H9 (cell line): ENCODE measurements around the gene MRPL44. TPM values are rescaled to one million over a fixed set of nuclear protein-coding genes. Genes with fewer than 3 reads are reported as not detected.

Experiments
- DNase-seq: peaks from one replicate; pipeline ENCODE4 v3.0.0-alpha.2; 2017
- H2AFZ ChIP-seq: one replicate; pipeline ENCODE4 v1.6.1; 2013; ENCODE audit warnings: mild to moderate bottlenecking, low read length, control low read depth, moderate library complexity
- H2AK5ac ChIP-seq: 2 replicates; pipeline ENCODE4 v1.6.1; 2013; ENCODE audit warnings: low read length, control low read depth, mixed read lengths; ENCODE audit not compliant: insufficient read length
- H2BK120ac ChIP-seq: one replicate; pipeline ENCODE4 v1.6.1; 2013; ENCODE audit warnings: low read depth, mild to moderate bottlenecking, low read length, control low read depth, inconsistent platforms; ENCODE audit not compliant: poor library complexity, severe bottlenecking
- H2BK12ac ChIP-seq: 2 replicates; pipeline ENCODE4 v1.6.1; 2013; ENCODE audit warnings: low read length, control low read depth, mixed read lengths, low read depth; ENCODE audit not compliant: insufficient read length
- H2BK15ac ChIP-seq: 2 replicates; pipeline ENCODE4 v1.6.1; 2013; ENCODE audit warnings: low read depth, low read length, control low read depth
- H2BK20ac ChIP-seq: one replicate; pipeline ENCODE4 v1.6.1; 2013; ENCODE audit warnings: low read depth, mild to moderate bottlenecking, low read length, control low read depth, inconsistent platforms; ENCODE audit not compliant: poor library complexity, severe bottlenecking
- H2BK5ac ChIP-seq: 2 replicates; pipeline ENCODE4 v1.6.1; 2013; ENCODE audit warnings: low read length, control low read depth, mixed read lengths; ENCODE audit not compliant: insufficient read length
- H3K14ac ChIP-seq: 2 replicates; pipeline ENCODE4 v1.6.1; 2013; ENCODE audit warnings: low read length, control low read depth; ENCODE audit not compliant: insufficient read depth
- H3K18ac ChIP-seq: 2 replicates; pipeline ENCODE4 v1.6.1; 2013; ENCODE audit warnings: low read depth, mild to moderate bottlenecking, mixed read lengths, low read length, control low read depth; ENCODE audit not compliant: insufficient read length
- H3K23ac ChIP-seq: 2 replicates; pipeline ENCODE4 v1.6.1; 2013; ENCODE audit warnings: low read length, control low read depth, mixed read lengths, low read depth; ENCODE audit not compliant: insufficient read length
- H3K23me2 ChIP-seq: 2 replicates; pipeline ENCODE4 v1.6.1; 2013; ENCODE audit warnings: low read depth, mild to moderate bottlenecking, mixed read lengths, low read length, control low read depth; ENCODE audit not compliant: insufficient read length, poor library complexity, severe bottlenecking
- H3K27ac ChIP-seq: 2 replicates; pipeline ENCODE4 v1.5.1; 2013; ENCODE audit warnings: low read length, control low read depth, mixed read lengths, low read depth; ENCODE audit not compliant: insufficient read length
- H3K27me3 ChIP-seq: 2 replicates; pipeline ENCODE4 v1.6.1; 2013; ENCODE audit warnings: low read length, control low read depth, inconsistent platforms; ENCODE audit not compliant: insufficient read depth
- H3K4ac ChIP-seq: 2 replicates; pipeline ENCODE4 v1.6.1; 2013; ENCODE audit warnings: low read depth, mild to moderate bottlenecking, control low read depth, inconsistent platforms, low read length, moderate library complexity
- H3K4me1 ChIP-seq: 2 replicates; pipeline ENCODE4 v1.6.1; 2013; ENCODE audit warnings: low read length, control low read depth, inconsistent platforms; ENCODE audit not compliant: insufficient read depth
- H3K4me2 ChIP-seq: 2 replicates; pipeline ENCODE4 v1.6.1; 2013; ENCODE audit warnings: low read length, control low read depth, mixed read lengths; ENCODE audit not compliant: insufficient read length, insufficient read depth
- H3K56ac ChIP-seq: 2 replicates; pipeline ENCODE4 v1.6.1; 2013; ENCODE audit warnings: low read depth, mild to moderate bottlenecking, mixed read lengths, low read length, control low read depth; ENCODE audit not compliant: insufficient read length
- H3K79me1 ChIP-seq: 2 replicates; pipeline ENCODE4 v1.6.1; 2013; ENCODE audit warnings: low read depth, mild to moderate bottlenecking, moderate library complexity, low read length, control low read depth, inconsistent platforms; ENCODE audit not compliant: insufficient read depth, poor library complexity, severe bottlenecking
- H3K79me2 ChIP-seq: 2 replicates; pipeline ENCODE4 v1.6.1; 2013; ENCODE audit warnings: low read length, control low read depth, inconsistent platforms; ENCODE audit not compliant: insufficient read depth
- H3K9ac ChIP-seq: 2 replicates; pipeline ENCODE4 v1.6.1; 2013; ENCODE audit warnings: low read length, control low read depth, mixed read lengths; ENCODE audit not compliant: insufficient read length; ENCODE audit errors: extremely low read depth
- H3K9me3 ChIP-seq: one replicate; pipeline ENCODE4 v1.6.1; 2013; ENCODE audit warnings: low read depth, low read length, inconsistent platforms; ENCODE audit not compliant: control insufficient read depth
- H3T11ph ChIP-seq: one replicate; pipeline ENCODE4 v1.6.1; 2013; ENCODE audit warnings: mild to moderate bottlenecking, low read length, control low read depth, inconsistent platforms
- H4K20me1 ChIP-seq: one replicate; pipeline ENCODE4 v1.6.1; 2013; ENCODE audit not compliant: control insufficient read depth, insufficient read length, insufficient read depth
- H4K5ac ChIP-seq: 2 replicates; pipeline ENCODE4 v1.6.1; 2013; ENCODE audit warnings: low read depth, mild to moderate bottlenecking, mixed read lengths, low read length, control low read depth; ENCODE audit not compliant: insufficient read length
- H4K8ac ChIP-seq: replicated peaks from 2 replicates; pipeline ENCODE4 v1.6.1; 2013; ENCODE audit warnings: low read length, control low read depth, mixed read lengths, low read depth; ENCODE audit not compliant: insufficient read length
- H4K91ac ChIP-seq: 2 replicates; pipeline ENCODE4 v1.6.1; 2013; ENCODE audit warnings: low read depth, mild to moderate bottlenecking, moderate library complexity, mixed read lengths, low read length, control low read depth; ENCODE audit not compliant: insufficient read length
- H3K27ac Mint-ChIP-seq, 3 experiments: 2 replicates in 2 of 3; 3 replicates in 1 of 3; pipeline ENCODE4 v1.8.0; 2020 to 2021; ENCODE audit warnings: mixed read lengths in 3 of 3, mild to moderate bottlenecking in 1 of 3, moderate library complexity in 1 of 3
- H3K27me3 Mint-ChIP-seq: 2 replicates; pipeline ENCODE4 v1.8.0; 2021; ENCODE audit warnings: low read depth, mild to moderate bottlenecking, moderate library complexity, mixed read lengths
- H3K36me3 Mint-ChIP-seq, 3 experiments: 2 replicates in 2 of 3; 3 replicates in 1 of 3; pipeline ENCODE4 v1.8.0; 2020 to 2021; ENCODE audit warnings: low read depth in 3 of 3, mixed read lengths in 3 of 3; ENCODE audit not compliant: insufficient read depth in 1 of 3
- H3K4me1 Mint-ChIP-seq, 2 experiments: 2 replicates each; pipeline ENCODE4 v1.8.0; 2020; ENCODE audit warnings: mixed read lengths in 2 of 2
- H3K4me3 Mint-ChIP-seq, 2 experiments: 2 replicates in 1 of 2; 3 replicates in 1 of 2; pipeline ENCODE4 v1.8.0; 2020 to 2021; ENCODE audit warnings: mild to moderate bottlenecking in 2 of 2, mixed read lengths in 2 of 2, moderate library complexity in 1 of 2
- H3K9me3 Mint-ChIP-seq, 2 experiments: 2 replicates in 1 of 2; 3 replicates in 1 of 2; pipeline ENCODE4 v1.8.0; 2020; ENCODE audit warnings: mild to moderate bottlenecking in 2 of 2, mixed read lengths in 2 of 2, moderate library complexity in 1 of 2
- CTCF ChIP-seq: fragments of 200-600 bp; sonication (generic); conservative IDR thresholded peaks from 3 replicates; pipeline ENCODE4 v1.8.0; 2021; ENCODE audit warnings: antibody characterized with exemption, mild to moderate bottlenecking
- WGBS: extraction: QIAGEN DNeasy Blood & Tissue Kit; methylation state at CpG from one replicate; pipeline ENCODE4 v1.1.7; 2013; ENCODE audit warnings: missing lambda C conversion rate, low lambda C conversion rate, mixed read lengths; ENCODE audit not compliant: insufficient read length; ENCODE audit errors: extremely low coverage; 5-methylcytosine and 5-hydroxymethylcytosine counted together
- total RNA-seq: library from RNA; stranded (reverse); gene quantifications from 2 replicates; pipeline ENCODE4 v1.2.1, GENCODE V29; 2021

Gene MRPL44
- total RNA-seq, 1 experiment from 2014 or later, result 46.1 TPM

- peak overlapping the region in 1 of 3 experiments; percentile 28; a peak in 1 of 7 replicates for H3K27ac Mint-ChIP-seq
- H3K9me3 Mint-ChIP-seq, result no peaks in the 10 kb centered on the region
- H3K4me3 Mint-ChIP-seq, result no peak overlapping the region
- no peak overlapping the region for H3T11ph ChIP-seq
- no peak overlapping the region for H2BK120ac ChIP-seq
- no peaks in the 10 kb centered on the region for H3K9me3 ChIP-seq
- no peak overlapping the region for H2BK12ac ChIP-seq
- no peak for DNase-seq
- H2AFZ ChIP-seq, result no peak overlapping the region
- no peaks in the 10 kb centered on the region for H3K4me1 ChIP-seq
- H4K8ac ChIP-seq, result no peak overlapping the region
- no peak overlapping the region for H3K23ac ChIP-seq
- H2AK5ac ChIP-seq, result no peak overlapping the region
- no peaks in the 10 kb centered on the region for H4K20me1 ChIP-seq
- no peak overlapping the region for H3K14ac ChIP-seq
- H2BK20ac ChIP-seq, result no peak overlapping the region
- H3K27me3 Mint-ChIP-seq, result no peaks in the 10 kb centered on the region; the same call in 1 of the 2 replicates
- no peaks in the 10 kb centered on the region for H3K4me1 Mint-ChIP-seq
- no peak overlapping the region for H2BK5ac ChIP-seq
- no peak overlapping the region for H3K18ac ChIP-seq
- peaks cover 2 to 13% (median 11%) of the 10 kb centered on the region in 3 experiments for H3K36me3 Mint-ChIP-seq
- H3K79me1 ChIP-seq, result no peaks in the 10 kb centered on the region
- no peaks in the 10 kb centered on the region for H3K27me3 ChIP-seq
- no CpG with 5 or more reads among the region's 1 CpG for WGBS
- H4K5ac ChIP-seq, result no peak overlapping the region
- no peaks in the 10 kb centered on the region for H3K23me2 ChIP-seq
- H3K4me2 ChIP-seq, result no peak overlapping the region
- no peak for TF ChIP-seq CTCF
- H3K9ac ChIP-seq, result no peak overlapping the region
- H3K27ac ChIP-seq, result no peak overlapping the region
- H3K56ac ChIP-seq, result no peak overlapping the region
- no peak overlapping the region for H2BK15ac ChIP-seq
- no peak overlapping the region for H3K4ac ChIP-seq
- no peak overlapping the region for H4K91ac ChIP-seq
- H3K79me2 ChIP-seq, result no peaks in the 10 kb centered on the region
Observed at GRCh38 chr2:223981241-223981640, 24.0 kb downstream of the MRPL44 start.
